Measurements from ENCODE around the gene ZNF474. TPM values are rescaled to one million over a fixed set of nuclear protein-coding genes. Genes with fewer than 3 reads are reported as not detected.

ZNF474 gene
- total RNA-seq, 1 experiment from 2014 or later, result 0.56 TPM

- H3K4me3 Mint-ChIP-seq (ENCODE audit: unreplicated experiment), result no peak overlapping the region
- H3K27ac Mint-ChIP-seq (ENCODE audit: low read depth, unreplicated experiment), result no peak overlapping the region
- DNase-seq (ENCODE audit: unreplicated experiment), result no peak
- H3K4me1 Mint-ChIP-seq (ENCODE audit: insufficient read depth, unreplicated experiment), result peaks cover 6% of the 10 kb centered on the region
- no peaks in the 10 kb centered on the region for H3K27me3 Mint-ChIP-seq (ENCODE audit: insufficient read depth, unreplicated experiment)
- BruUV-seq (replicated peaks), result no TSS peak
- H3K9me3 Mint-ChIP-seq (ENCODE audit: unreplicated experiment), result no peaks in the 10 kb centered on the region
- POLR2A ChIA-PET, result interaction anchor here (1.4 to 4.7 kb wide), 4 partner anchors 10 to 71 kb away, joined by 3 to 27 read pairs (median 10); no protein-coding TSS in a partner anchor
- TF ChIP-seq CTCF (IDR thresholded peaks at IDR 0.05; ENCODE audit: unreplicated experiment), result no peak
- CTCF ChIA-PET, result interaction anchor here (0.6 to 6.1 kb wide), 13 partner anchors 9 to 1294 kb away, joined by 3 to 77 read pairs (median 6); partner anchors contain the start of gene ZNF474
- intact Hi-C loops (cut with micrococcal nuclease), result no loop called here
- H3K36me3 Mint-ChIP-seq (ENCODE audit: insufficient read depth, unreplicated experiment), result no peaks in the 10 kb centered on the region
These were observed 17.9 kb upstream of the ZNF474 start for GRCh38 chr5:122111460-122111859.

GRCh38 chr5:122112063-122112462, 17.3 kb upstream of the ZNF474 start:
- no peaks in the 10 kb centered on the region for H3K9me3 Mint-ChIP-seq (ENCODE audit: unreplicated experiment)
- no TSS peak for BruUV-seq (replicated peaks)
- intact Hi-C loops (cut with micrococcal nuclease), result no loop called here
- POLR2A ChIA-PET, result interaction anchor here (2.2 to 4.7 kb wide), 2 partner anchors 9 to 52 kb away, joined by 12 to 27 read pairs; no protein-coding TSS in a partner anchor
- CTCF ChIA-PET, result interaction anchor here (0.7 to 6.1 kb wide), 8 partner anchors 10 to 45 kb away, joined by 3 to 77 read pairs (median 6); partner anchors contain the start of genes LOX and ZNF474
- H3K4me3 Mint-ChIP-seq (ENCODE audit: unreplicated experiment), result no peak overlapping the region
- H3K4me1 Mint-ChIP-seq (ENCODE audit: insufficient read depth, unreplicated experiment), result peaks cover 6% of the 10 kb centered on the region
- H3K27me3 Mint-ChIP-seq (ENCODE audit: insufficient read depth, unreplicated experiment), result no peaks in the 10 kb centered on the region
- no peaks in the 10 kb centered on the region for H3K36me3 Mint-ChIP-seq (ENCODE audit: insufficient read depth, unreplicated experiment)
- TF ChIP-seq CTCF (IDR thresholded peaks at IDR 0.05; ENCODE audit: unreplicated experiment), result no peak
- no peak overlapping the region for H3K27ac Mint-ChIP-seq (ENCODE audit: low read depth, unreplicated experiment)
- no peak for DNase-seq (ENCODE audit: unreplicated experiment)

- ChIA-PET POLR2A (interaction anchor here (0.7 to 1.5 kb wide), 3 partner anchors 13 to 50 kb away, joined by 3 to 5 read pairs (median 3); no protein-coding TSS in a partner anchor), CTCF (interaction anchor here (0.8 to 6.1 kb wide), 6 partner anchors 9 to 82 kb away, joined by 3 to 77 read pairs (median 6); partner anchors contain the start of gene LOX)
- no peaks in the 10 kb centered on the region for H3K36me3 Mint-ChIP-seq (ENCODE audit: insufficient read depth, unreplicated experiment)
- no peak for DNase-seq (ENCODE audit: unreplicated experiment)
- no TSS peak for BruUV-seq (replicated peaks)
- H3K4me3 Mint-ChIP-seq (ENCODE audit: unreplicated experiment), result no peak overlapping the region
- no peaks in the 10 kb centered on the region for H3K9me3 Mint-ChIP-seq (ENCODE audit: unreplicated experiment)
- intact Hi-C loops (cut with micrococcal nuclease), result no loop called here
- TF ChIP-seq CTCF (IDR thresholded peaks at IDR 0.05; ENCODE audit: unreplicated experiment), result no peak
- no peaks in the 10 kb centered on the region for H3K27me3 Mint-ChIP-seq (ENCODE audit: insufficient read depth, unreplicated experiment)
- peaks cover 6% of the 10 kb centered on the region for H3K4me1 Mint-ChIP-seq (ENCODE audit: insufficient read depth, unreplicated experiment)
- no peak overlapping the region for H3K27ac Mint-ChIP-seq (ENCODE audit: low read depth, unreplicated experiment)
These were observed 16.4 kb upstream of the ZNF474 start for GRCh38 chr5:122112733-122113558.

GRCh38 chr5:122114501-122114900, 14.8 kb upstream of the ZNF474 start:
- CTCF ChIA-PET, result interaction anchor here (1.0 to 5.0 kb wide), 2 partner anchors 12 to 42 kb away, joined by 6 to 50 read pairs; no protein-coding TSS in a partner anchor
- POLR2A ChIA-PET, result interaction anchor here (0.8 to 1.5 kb wide), 4 partner anchors 15 to 49 kb away, joined by 3 to 5 read pairs (median 3); partner anchors contain the start of gene ZNF474
- intact Hi-C loops (cut with micrococcal nuclease), result no loop called here

More at GRCh38 chr5:122114501-122114900, 14.8 kb upstream of the ZNF474 start:
- no peak overlapping the region for H3K4me3 Mint-ChIP-seq (ENCODE audit: unreplicated experiment)
- H3K27ac Mint-ChIP-seq (ENCODE audit: low read depth, unreplicated experiment), result no peak overlapping the region
- no peaks in the 10 kb centered on the region for H3K27me3 Mint-ChIP-seq (ENCODE audit: insufficient read depth, unreplicated experiment)
- no peak for TF ChIP-seq CTCF (IDR thresholded peaks at IDR 0.05; ENCODE audit: unreplicated experiment)
- BruUV-seq (replicated peaks), result no TSS peak
- no peak for DNase-seq (ENCODE audit: unreplicated experiment)
- no peaks in the 10 kb centered on the region for H3K36me3 Mint-ChIP-seq (ENCODE audit: insufficient read depth, unreplicated experiment)
- H3K4me1 Mint-ChIP-seq (ENCODE audit: insufficient read depth, unreplicated experiment), result peaks cover 6% of the 10 kb centered on the region
- no peaks in the 10 kb centered on the region for H3K9me3 Mint-ChIP-seq (ENCODE audit: unreplicated experiment)
